ENCODE data around the gene NCOA6. TPM values are rescaled to one million over a fixed set of nuclear protein-coding genes. Genes with fewer than 3 reads are reported as not detected.
A peak's percentile ranks its signal among the peaks of the same experiment; 100 is the strongest.

NCOA6 gene
- total RNA-seq, 2 experiments from 2014 or later = 8.8 to 24.4 TPM

DNA sequence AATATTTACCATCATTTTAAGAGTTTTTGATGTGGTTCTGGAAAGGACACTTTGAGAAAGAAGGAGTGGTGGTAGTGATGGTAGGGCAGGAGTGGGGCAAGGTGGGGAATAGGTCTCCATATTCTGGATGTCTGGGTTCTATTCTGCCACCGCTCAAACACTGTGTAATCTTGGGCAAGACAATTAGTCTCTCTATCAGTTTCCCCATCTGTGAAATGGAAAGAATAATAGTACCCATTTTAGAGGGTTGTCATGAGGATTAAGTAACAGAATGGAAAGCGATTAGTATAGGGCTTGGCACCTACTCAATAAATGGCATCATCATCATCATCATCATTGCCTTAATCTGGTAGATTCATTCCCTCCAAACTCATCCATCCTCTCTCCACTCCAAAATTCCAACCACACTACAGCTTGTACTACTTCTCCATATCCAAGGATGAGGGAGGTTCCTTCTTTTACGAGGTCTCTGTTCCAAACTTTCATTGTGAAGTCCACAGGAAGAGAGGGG is 48.2 kb upstream of the NCOA6 start:
- no peaks in the 10 kb centered on the region for H3K9me2 ChIP-seq (ENCODE audit: insufficient read depth, low read length)
- no TSS peak for BruUV-seq (replicated peaks)
- ChIA-PET POLR2A (interaction anchor here (0.5 to 1.4 kb wide), 3 partner anchors 82 to 555 kb away, joined by 3 to 4 read pairs (median 3); partner anchors contain the start of genes GSS and MYH7B), CTCF (ENCODE audit: unreplicated experiment) (interaction anchor here (1.3 to 2.3 kb wide), 3 partner anchors 79 to 99 kb away, joined by 3 to 14 read pairs (median 7); partner anchors contain the start of genes GSS and MYH7B)
- no peaks in the 10 kb centered on the region for H4K20me1 ChIP-seq (ENCODE audit: insufficient read depth, low read length)
- H3K27ac ChIP-seq (ENCODE audit: low read depth, low read length, poor library complexity, severe bottlenecking) = no peak overlapping the region
- DNase-seq (ENCODE audit: low spot score) = no peak
- H2AFZ ChIP-seq (ENCODE audit: low read length) = peak overlapping the region; percentile 66; the same call in 1 of the 2 replicates
- intact Hi-C loops (cut with micrococcal nuclease; ENCODE audit: unreplicated experiment) = loop anchor here (1.0 to 10.0 kb wide), 5 partner anchors 82 to 401 kb away; partner anchors contain the start of genes GSS, MMP24OS, MYH7B and TRPC4AP
- no peak overlapping the region for H3K4me3 ChIP-seq (ENCODE audit: low read depth, low read length, poor library complexity, severe bottlenecking)
- peaks cover 43% of the 10 kb centered on the region for H3K4me1 ChIP-seq (ENCODE audit: insufficient read depth, low read length, poor library complexity, severe bottlenecking)
- H3K79me2 ChIP-seq (ENCODE audit: insufficient read depth, low read depth, low read length) = no peaks in the 10 kb centered on the region
- H3K4me2 ChIP-seq (ENCODE audit: low read length) = peak overlapping the region; percentile 67
- H3K9me3 ChIP-seq (ENCODE audit: low read length) = no peaks in the 10 kb centered on the region
- TF ChIP-seq EZH2phosphoT487 (IDR thresholded peaks at IDR 0.05; ENCODE audit: borderline replicate concordance, low read depth, low read length) = no peak
- TF ChIP-seq, protein P1, sequence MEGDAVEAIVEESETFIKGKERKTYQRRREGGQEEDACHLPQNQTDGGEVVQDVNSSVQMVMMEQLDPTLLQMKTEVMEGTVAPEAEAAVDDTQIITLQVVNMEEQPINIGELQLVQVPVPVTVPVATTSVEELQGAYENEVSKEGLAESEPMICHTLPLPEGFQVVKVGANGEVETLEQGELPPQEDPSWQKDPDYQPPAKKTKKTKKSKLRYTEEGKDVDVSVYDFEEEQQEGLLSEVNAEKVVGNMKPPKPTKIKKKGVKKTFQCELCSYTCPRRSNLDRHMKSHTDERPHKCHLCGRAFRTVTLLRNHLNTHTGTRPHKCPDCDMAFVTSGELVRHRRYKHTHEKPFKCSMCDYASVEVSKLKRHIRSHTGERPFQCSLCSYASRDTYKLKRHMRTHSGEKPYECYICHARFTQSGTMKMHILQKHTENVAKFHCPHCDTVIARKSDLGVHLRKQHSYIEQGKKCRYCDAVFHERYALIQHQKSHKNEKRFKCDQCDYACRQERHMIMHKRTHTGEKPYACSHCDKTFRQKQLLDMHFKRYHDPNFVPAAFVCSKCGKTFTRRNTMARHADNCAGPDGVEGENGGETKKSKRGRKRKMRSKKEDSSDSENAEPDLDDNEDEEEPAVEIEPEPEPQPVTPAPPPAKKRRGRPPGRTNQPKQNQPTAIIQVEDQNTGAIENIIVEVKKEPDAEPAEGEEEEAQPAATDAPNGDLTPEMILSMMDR (conservative IDR thresholded peaks at IDR 0.05; ENCODE audit: low read length) = no peak
- H3K36me3 ChIP-seq (ENCODE audit: insufficient read depth, low read length) = no peaks in the 10 kb centered on the region

DNA sequence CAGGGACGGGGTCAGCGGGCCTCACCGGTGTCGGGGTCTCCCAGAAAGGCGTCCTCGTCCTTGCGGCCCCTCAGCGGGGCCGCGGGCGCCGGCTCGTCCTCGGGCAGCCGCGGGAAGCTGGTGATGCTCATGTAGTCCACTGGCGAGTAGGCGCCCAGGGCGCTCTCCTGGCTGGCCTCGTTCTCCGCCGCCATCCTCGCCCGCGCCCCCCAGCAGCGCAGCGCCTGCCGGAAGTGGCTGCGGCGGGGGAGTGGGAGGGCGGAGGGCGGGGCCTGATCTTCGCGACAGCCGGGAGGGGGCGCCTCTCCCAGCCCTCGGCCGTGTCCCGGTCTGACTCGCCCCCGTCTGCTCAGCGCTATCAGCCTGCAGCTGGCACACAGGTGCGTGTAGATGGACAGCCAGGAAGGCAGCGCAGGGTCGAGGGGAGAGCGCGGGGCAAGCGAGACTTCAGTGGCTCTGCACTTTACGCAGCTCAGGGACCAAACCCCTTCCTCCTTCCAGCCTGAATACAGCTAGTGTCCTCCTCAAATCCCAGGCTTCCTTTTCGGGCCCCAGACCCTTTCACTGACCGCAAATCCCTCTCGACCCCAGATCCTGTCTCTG is 47.3 kb upstream of the NCOA6 start, which contains the start of gene GGT7:
Gene GGT7, minus strand, starts transcription at position 235 of the 603 bp plus-strand sequence. Its CDS starts 41 bp downstream, at position 194.
- H3K27ac ChIP-seq (ENCODE audit: low read depth, low read length, poor library complexity, severe bottlenecking) = no peak within 1 kb of the TSS
- peak within 1 kb of the TSS; percentile 66; the same call in 1 of the 2 replicates for H2AFZ ChIP-seq (ENCODE audit: low read length)
- POLR2A ChIA-PET = interaction anchor here (0.5 to 1.4 kb wide), 2 partner anchors 83 to 556 kb away, joined by 3 read pairs; partner anchors contain the start of genes GSS and MYH7B
- H3K9me3 ChIP-seq (ENCODE audit: low read length) = no peaks in the 10 kb centered on the region
- DNase-seq (ENCODE audit: low spot score) = peak; percentile 88
- CTCF ChIA-PET (ENCODE audit: unreplicated experiment) = interaction anchor here (0.5 kb wide), 1 partner anchor 17 kb away, joined by 3 read pairs; no protein-coding TSS in a partner anchor
- BruUV-seq (replicated peaks) = no TSS peak
- peak within 1 kb of the TSS; percentile 67 for H3K4me2 ChIP-seq (ENCODE audit: low read length)
- TF ChIP-seq, protein P1 (conservative IDR thresholded peaks at IDR 0.05; ENCODE audit: low read length) = peak; percentile 78
- TF ChIP-seq EZH2phosphoT487 (IDR thresholded peaks at IDR 0.05; ENCODE audit: borderline replicate concordance, low read depth, low read length) = no peak
- intact Hi-C loops (cut with micrococcal nuclease; ENCODE audit: unreplicated experiment) = loop anchor here (10.0 kb wide), 1 partner anchor 402 kb away; the partner anchor contains the start of gene MMP24OS
- no peaks in the 10 kb centered on the region for H3K9me2 ChIP-seq (ENCODE audit: insufficient read depth, low read length)
- no peaks in the 10 kb centered on the region for H4K20me1 ChIP-seq (ENCODE audit: insufficient read depth, low read length)
- peak within 1 kb of the TSS; percentile 54 for H3K4me3 ChIP-seq (ENCODE audit: low read depth, low read length, poor library complexity, severe bottlenecking)
- H3K79me2 ChIP-seq (ENCODE audit: insufficient read depth, low read depth, low read length) = no peaks in the 10 kb centered on the region
- no peaks in the 10 kb centered on the region for H3K36me3 ChIP-seq (ENCODE audit: insufficient read depth, low read length)
- H3K4me1 ChIP-seq (ENCODE audit: insufficient read depth, low read length, poor library complexity, severe bottlenecking) = peaks cover 43% of the 10 kb centered on the region

Data from OCI-LY7 (cell line).